GM19351 (cell line): ENCODE results near the gene GINM1.

Experiments
- ATAC-seq: cut with Tn5 transposase; IDR thresholded peaks from one replicate; pipeline ENCODE4 v1.9.1; 2021; ENCODE audit warnings: mild to moderate bottlenecking, moderate library complexity; ENCODE audit not compliant: unreplicated experiment

Gene GINM1, protein sequence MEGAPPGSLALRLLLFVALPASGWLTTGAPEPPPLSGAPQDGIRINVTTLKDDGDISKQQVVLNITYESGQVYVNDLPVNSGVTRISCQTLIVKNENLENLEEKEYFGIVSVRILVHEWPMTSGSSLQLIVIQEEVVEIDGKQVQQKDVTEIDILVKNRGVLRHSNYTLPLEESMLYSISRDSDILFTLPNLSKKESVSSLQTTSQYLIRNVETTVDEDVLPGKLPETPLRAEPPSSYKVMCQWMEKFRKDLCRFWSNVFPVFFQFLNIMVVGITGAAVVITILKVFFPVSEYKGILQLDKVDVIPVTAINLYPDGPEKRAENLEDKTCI

DNA sequence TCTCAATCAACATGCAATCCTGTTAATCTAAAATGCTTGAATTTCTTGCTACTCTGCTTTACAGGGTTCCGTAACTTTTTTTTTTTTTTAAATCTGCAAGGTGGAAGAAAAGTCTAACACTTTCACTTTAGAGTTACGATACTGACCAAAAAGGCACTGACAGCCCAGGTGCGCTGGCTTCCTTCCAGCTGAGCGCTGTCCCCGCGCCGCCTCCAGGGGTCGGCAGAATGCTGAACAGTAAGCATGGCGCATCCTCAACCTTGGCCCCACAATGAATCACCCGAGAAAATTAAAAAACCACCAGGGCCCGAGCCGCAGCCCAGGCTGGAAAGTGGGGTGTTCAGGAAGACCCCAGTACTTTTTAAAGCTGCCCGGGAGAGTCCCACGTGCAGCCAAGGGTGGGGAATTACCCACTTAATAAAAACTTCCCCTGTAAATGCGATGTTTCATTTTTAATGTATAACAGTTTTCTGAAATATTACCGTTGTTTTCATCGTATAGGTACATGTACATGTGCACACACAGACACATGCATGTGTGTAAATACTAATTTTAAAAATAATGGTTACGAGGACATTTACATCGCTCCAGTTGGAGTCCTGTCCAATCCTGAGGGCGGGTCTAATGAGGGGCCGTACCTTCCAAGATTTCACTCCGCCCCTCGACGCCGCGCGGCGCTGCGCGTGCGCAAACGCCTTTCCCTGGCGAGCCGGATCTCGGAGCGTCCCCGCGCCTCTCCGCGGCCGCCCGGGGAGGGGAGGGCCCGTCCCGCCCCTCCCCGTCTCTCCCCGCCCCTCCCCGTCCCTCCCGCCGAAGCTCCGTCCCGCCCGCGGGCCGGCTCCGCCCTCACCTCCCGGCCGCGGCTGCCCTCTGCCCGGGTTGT, at the start of gene GINM1:
TSS of gene GINM1 (plus strand) at position 849 of the 883 bp plus-strand sequence. CDS start 40 bp downstream, outside the sequence.
- ATAC-seq = peak; percentile 76

DNA sequence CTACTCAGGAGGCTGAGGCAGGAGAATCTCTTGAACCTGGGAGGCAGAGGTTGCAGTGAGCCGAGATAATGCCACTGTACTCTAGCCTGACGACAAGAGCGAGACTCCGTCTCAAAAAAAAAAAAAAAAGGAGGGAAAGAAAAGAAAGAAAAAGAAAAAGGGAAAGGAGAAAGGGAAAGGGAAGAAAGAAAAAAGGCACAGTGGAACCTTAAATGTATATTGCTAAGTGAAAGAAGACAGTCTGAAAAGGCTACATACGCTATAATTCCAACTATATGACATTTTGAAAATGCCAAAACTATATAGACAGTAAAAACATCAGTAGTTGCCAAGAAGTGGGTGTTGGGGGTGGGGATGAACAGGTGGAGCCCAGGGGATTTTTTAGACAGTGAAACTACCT, 36.5 kb upstream of the GINM1 start:
- no peak for ATAC-seq

DNA sequence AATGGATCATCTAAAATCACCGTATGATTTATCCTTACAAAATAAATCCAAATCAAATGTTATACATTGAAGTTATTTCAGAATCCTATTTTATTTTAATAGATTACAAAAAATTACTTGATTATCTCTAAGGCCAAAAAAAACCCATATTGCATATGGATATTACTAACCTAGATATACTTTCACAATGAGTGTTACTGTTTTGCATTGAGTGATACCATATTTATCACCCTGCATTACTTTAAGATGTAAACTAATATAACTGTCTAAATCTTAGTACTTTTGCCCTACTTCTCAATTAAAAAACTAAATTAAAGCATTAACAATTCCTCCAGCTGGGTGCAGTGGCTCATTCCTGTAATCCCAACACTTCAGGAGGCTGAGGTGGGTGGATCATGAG, 31.4 kb upstream of the GINM1 start:
- no peak for ATAC-seq

DNA sequence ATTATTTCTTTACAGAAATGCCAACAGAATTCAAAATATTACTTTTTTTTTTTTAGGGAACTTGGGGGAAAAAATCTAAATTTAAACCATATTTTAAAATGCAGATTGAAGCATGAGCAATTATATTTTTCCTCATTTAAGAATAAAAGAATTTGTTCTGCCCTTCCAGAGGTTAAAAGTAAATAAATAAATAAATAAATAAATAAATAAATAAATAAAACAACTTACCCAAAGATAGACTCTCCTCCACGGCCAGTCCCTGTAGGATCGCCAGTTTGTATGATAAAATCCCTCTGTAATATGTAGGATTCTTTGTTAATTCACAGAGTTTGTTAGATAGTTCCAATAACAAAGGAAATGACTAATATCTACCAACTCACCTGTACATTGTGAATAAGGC, 25.0 kb upstream of the GINM1 start:
- no peak for ATAC-seq

DNA sequence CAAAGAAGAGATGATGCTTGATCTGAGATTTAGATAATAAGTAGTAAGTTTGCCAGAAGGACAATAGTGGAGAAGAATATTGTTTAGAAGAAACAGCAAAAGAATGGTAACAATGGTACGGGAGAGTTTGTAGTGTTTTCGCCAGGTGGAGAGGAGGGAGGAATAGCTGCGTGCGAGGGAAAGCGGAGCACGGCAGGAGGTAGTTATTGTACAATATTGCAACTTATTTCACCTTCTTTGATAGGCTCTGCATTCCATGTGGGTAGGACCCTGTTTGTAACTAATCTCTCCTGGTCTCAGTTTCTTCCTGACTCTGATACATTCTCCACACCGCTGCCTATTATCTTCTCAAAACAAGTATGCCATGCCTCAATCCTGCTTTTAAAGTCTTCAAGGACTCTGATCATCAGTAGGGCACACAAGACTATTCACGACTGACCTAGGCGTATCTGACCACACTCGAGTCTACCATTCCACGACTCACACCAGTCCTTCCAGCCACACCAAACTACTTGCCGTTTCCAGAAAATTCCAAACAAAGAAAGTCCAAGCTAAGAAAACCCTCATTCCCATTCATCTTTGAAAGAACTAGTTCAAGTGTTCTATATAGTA, 21.4 kb upstream of the GINM1 start:
- no peak for ATAC-seq

DNA sequence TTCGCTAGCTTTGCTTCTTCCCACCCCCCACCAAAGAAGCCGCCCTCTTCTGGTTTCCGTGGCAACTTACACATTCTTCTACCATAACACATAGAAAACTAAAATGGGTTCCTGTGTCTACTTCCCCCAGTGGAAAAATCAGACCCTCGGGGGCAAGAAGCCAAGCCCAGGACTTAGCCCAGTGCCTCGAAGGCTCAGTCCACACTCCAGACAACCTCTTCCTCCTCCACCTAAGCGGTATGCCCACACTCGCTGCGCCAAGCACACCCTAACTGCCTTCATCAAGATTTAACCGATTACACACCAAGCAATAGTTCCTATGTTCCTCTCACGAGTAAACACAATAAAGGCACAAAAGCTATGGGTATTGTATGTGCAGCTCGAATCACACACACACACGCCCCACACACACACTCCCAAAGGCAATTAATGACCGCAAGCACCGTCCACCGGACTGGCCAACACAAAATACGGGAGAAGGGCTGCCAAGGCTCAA, 20.9 kb upstream of the GINM1 start:
- peak; percentile 21 for ATAC-seq

DNA sequence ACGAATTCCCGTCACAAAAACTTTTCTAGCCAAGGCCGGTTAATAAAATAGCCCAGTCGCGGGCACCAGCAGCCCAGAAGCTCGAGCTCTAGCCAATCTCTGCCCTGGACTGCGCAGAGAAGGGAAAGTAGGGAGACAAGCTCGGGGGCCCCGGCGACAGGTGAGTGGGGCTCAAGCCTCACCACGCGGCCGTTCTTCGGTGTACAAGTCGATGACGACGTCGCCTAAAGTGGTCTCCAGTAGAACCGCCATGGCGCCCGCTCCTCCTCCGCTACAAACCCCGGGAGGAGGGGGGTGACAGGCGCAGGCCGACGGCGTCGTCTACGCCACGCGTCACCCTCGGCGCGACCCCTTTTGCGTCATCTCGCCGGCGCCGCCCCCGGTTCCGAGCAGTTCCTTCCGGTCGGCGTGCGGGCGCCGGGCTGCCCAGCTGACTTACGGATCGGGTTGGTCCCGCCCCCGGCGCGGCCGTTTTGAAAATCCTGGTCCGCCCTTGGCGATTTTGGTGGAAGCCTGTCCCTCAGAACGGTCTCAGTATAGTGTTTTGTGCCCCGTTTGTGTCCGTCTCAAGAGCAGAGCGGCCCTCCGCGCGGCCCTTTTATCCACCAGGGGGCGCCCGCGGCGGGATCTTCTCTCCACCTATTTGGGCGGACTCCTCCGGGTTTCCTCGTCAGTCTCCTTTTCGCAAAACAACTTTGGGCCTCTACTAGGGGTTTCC, 20.3 kb upstream of the GINM1 start, which contains the start of gene PPIL4:
TSS of gene PPIL4 (minus strand) at position 290 of the 718 bp plus-strand sequence. CDS start at position 252, 38 bp downstream.
- ATAC-seq = peak; percentile 90

DNA sequence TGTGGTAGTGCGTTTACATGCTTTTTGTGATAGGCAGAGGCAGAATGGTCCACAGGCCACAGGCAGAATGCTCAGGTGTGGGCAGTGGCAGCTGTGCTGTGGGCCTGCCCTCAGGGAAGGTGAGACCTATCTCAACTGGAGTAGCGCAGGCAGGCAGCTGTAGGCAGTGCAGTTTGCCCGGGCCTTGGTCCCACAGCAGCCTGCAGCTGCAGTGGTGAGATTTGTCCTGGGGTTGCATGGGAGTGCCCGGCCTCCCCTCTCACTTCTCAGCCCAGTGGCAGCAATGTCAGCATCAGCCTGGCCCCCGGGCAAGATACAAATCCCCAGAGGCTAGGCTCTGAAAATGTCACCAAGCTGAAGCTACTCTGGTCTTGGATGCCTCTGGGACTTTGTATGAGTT, 14.3 kb upstream of the GINM1 start:
- ATAC-seq = no peak

DNA sequence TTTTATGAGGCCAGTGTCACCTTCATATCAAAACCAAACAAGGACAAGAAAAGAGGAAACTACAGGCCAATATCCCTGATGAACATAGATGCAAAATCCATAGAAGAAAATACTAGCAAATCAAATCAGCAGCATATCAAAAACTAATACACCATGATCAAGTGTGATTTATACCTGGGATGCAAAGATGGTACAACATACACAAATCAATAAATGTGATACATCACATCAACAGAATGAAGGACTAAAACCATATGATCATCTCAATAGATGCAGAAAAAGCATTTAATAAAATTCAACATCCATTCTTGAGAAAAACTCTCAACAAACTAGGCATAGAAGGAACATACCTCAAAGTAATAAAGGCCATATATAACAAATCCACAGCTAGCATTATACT, 8.1 kb upstream of the GINM1 start:
- ATAC-seq = no peak

DNA sequence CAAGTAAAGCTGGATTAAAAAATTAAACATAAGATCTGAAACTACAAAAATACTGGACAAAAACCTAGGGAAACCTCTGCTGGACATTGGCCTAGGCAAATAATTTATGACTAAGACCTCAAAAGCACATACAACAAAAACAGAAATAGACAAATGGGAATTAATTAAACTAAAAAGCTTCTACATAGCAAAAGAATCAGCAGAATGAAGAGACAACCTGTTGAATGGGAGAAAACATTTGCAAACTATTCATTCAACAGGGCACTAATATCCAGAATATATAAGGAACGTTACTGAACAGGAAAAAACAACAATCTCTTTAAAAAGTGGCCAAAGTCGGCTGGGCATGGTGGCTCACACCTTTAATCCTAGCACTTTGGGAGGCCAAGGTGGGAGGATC, 6.8 kb upstream of the GINM1 start:
- ATAC-seq = no peak

DNA sequence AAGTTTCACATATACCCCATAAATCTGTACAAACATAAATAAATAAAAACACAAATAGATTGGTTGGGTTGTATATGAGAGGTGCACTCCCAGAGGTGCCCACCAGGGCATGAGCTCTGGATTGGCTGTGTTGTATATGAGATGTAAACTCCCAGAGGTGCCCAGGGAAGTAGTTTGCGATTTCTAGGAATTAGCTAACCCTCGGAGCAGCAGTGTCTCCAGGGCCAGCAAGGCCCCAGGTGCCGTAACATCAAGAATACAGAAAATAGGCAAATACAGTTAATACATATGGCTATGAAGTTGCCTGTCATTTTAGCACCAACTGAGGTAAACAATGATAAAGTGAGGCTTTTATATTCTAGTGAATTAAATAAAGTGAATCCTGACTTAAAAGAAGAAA, 5.4 kb upstream of the GINM1 start:
- ATAC-seq = no peak

DNA sequence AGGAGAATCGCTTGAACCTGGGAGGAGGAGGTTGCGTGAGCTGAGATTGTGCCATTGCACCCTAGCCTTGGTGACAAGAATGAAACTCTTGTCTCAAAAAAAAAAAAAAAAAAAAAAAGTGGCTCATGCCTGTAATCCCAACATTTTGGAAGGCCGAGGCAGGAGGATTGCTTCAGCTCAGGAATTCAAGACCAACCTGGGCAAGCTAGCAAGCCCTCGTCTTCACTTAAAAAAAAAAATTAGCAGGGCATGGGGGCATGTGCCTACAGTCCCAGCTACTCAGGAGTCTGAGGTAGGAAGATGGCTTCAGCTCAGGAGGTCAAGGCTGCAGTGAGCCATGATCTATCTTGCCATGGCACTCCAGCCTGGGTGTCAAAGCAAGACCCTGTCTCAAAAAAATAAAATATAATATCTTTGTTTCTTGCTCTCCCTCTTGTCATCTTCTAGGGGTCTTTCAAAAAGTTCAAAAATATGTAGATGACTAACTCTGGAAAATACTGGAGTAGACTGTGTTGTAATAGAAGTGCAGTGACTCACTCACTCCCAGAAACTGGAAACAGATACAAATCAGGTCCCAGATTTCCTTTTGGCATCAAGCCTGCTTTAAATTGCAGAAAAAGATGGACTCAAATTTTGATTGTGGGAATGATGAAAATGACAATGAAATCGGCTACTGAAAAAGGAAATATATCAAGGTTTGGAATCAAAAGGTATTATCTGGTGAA, 2.8 kb upstream of the GINM1 start:
- ATAC-seq = no peak

DNA sequence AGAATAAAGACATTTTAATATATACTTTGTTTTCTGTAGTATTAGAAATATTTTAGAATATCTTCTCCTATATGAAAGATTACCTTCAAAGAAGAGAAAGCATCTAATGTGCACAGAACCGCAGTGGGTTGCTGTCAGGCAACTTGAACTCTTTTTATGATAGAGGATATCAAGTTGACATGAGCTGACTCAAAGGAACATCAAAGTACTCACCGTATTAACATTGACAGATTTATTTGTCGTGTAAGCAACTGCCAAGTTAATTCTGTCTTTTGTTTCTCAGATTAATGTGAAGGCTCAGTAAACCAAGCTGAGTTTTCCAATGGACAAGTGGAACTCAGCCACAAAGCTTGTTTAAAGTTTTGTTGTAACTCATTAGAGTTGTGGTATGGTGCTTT, 2.2 kb upstream of the GINM1 start:
- ATAC-seq = no peak

DNA sequence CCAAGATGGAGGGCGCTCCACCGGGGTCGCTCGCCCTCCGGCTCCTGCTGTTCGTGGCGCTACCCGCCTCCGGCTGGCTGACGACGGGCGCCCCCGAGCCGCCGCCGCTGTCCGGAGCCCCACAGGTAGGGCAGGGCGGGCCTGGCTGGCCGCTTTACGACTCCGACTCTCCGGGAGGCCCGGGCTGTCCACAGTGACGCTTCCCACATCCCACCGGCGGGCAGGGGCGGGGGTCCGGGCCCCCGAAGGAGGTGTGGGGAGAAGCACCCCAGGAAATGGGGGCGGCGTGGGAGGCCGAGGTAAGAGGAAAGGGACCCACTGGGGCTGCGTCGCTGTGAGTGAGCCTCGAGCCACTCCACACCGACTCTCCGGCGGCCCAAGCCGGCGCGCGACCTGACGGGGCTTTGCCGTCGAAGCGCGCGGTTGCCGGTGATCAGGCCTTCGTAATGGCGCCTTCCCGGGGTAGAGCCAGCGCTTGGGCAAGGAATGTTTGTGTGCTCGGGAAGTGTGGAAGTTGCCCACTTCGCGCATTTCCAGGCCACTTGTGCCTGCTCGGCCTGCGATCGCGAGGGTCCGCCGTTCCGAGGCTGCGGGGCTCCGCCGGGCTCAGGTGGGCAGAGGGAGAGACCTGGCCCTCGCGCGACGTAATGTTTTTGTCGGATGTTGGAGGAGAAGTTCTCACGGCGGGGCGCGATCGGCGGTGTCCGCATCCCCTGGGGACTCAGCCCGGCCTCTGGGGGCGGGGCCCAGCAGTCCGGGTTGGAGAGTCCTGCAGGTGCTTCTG, 427 bp downstream of the GINM1 start:
- ATAC-seq = peak; percentile 17

DNA sequence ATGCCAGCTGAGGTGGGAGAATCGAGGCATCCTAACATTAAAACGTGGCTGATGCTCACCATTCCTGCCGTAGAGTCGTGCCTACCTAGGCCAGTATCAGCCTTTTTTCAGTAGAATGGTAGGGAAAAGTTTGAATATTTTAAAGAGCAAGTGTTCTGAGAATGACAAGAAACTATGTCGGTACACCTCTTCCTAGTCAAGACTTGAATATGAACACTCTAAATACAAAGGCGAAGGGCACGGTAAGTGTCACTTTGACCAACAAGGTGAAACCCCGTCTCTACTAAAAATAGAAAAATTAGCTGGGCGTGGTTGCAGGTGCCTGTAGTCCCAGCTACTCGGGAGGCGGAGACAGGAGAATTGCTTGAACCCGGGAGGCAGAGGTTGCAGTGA, 1.0 kb downstream of the GINM1 start:
- ATAC-seq = no peak

DNA sequence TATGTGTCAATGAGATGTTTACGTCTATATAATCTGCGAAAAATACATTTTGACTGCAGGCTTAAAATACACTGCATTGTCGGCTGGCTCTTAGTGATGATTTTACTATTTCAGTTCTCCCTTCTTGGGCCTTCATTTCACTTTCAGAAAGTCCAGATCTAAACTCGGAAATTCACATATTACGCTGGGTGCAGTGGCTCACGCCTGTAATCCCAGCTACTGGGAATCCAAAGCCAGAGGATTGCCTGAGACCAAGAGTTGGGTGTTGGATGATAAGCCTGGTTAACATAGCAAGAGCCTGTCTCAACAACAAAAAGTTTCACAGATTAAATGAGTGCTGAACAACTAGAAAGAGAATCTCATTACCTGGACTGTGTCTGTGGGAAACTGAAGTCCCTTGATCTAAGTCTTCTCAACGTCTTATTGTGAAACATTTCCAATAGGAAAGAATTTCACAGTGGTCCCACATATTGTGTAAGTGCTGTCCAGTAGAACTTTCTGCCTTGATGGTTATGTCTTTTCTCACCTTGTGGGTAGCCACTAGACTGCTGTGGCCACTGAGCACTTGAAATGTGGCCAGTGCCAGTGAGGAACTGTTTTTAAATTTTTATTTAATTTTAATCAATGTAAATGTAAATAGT, 1.9 kb downstream of the GINM1 start:
- no peak for ATAC-seq

DNA sequence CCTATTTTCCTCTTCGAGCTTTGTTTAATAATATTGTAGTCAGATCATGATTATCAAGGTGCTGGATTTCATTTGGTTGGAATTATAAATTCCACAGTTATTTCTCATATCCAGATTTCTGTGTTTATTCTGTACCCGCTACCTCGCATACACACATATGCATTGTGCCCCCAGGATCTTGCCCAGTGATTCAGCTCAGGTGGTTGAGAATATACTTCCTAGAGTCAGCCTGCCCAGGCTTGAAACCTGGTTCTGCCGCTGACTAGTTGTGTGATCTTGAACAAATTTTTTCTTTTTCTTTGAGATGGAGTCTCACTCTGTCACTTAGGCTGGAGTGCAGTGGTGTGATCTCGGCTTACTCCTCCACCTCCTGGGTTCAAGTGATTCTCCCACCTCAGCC, 14.7 kb downstream of the GINM1 start:
- ATAC-seq = no peak

DNA sequence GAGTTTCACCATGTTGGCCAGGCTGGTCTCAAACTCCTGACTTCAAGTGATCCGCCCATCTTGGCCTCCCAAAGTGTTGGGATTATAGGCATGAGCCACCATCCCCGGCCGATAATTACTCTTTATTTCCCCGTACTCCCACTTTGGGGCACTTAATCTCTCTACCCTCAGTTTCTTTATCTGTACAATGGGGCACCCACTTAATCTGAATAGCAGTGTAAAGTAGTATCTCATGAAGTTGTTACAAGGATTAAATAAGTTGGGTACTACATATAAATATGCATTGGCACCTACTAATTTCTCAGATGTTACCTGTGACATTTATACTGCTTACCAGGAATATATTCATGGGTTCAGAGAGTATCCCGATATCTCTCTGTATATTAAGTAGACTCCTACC, 15.2 kb downstream of the GINM1 start:
- ATAC-seq = no peak

DNA sequence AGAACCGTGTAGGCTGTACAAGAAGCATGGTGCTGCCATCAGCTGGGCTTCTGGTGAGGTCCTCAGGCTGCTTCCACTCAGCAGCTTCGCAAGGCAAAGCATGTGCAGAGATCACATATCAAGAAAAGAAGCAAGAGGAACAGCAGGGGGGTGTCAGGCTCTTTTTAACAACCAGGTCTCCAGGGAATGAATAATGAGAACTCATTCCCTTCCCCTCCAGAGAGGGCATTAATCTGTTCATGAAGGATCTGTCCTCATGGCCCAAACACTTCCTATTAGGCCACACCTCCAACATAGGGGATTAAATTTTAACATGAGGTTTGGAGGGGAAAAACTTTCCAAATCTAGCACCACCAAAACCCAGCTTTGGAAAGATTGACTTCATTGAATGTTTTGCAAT, 20.0 kb downstream of the GINM1 start:
- ATAC-seq = no peak
